AG09309 (cell line): ENCODE data around the gene COL23A1.

ENCODE experiments used
- DNase-seq: peaks from one replicate; pipeline ENCODE4 v3.0.0-alpha.2; 2010; ENCODE audit warnings: low read depth
- H3K4me3 ChIP-seq: 2 replicates; pipeline ENCODE4 v1.5.1; 2011; ENCODE audit warnings: mild to moderate bottlenecking, low read depth, low read length, moderate library complexity; ENCODE audit not compliant: control insufficient read depth
- CTCF ChIP-seq: IDR thresholded peaks from 2 replicates; pipeline ENCODE4 v1.5.1; 2011; ENCODE audit warnings: mild to moderate bottlenecking, low read depth, low read length, inconsistent platforms; ENCODE audit not compliant: insufficient read depth, control insufficient read depth; ENCODE audit errors: missing control alignments

COL23A1 gene

GRCh38 chr5:178338126-178338749 is 252.0 kb downstream of the COL23A1 start:
- no peak overlapping the region for H3K4me3 ChIP-seq
- DNase-seq = no peak
- TF ChIP-seq CTCF = no peak

- H3K4me3 ChIP-seq = no peak overlapping the region
- no peak for TF ChIP-seq CTCF
- DNase-seq = no peak
Observed at GRCh38 chr5:178337334-178337741, 252.9 kb downstream of the COL23A1 start.

GRCh38 chr5:178336889-178337288 is 253.3 kb downstream of the COL23A1 start:
- H3K4me3 ChIP-seq = no peak overlapping the region
- no peak for TF ChIP-seq CTCF
- no peak for DNase-seq

- no peak for TF ChIP-seq CTCF
- H3K4me3 ChIP-seq = no peak overlapping the region
- DNase-seq = no peak
Observed at GRCh38 chr5:178335302-178336030, 254.7 kb downstream of the COL23A1 start.

GRCh38 chr5:178334861-178335260 is 255.3 kb downstream of the COL23A1 start:
- no peak overlapping the region for H3K4me3 ChIP-seq
- no peak for TF ChIP-seq CTCF
- DNase-seq = no peak

- TF ChIP-seq CTCF = no peak
Observed at GRCh38 chr5:178333821-178334481, 256.2 kb downstream of the COL23A1 start.

More at GRCh38 chr5:178333821-178334481, 256.2 kb downstream of the COL23A1 start:
- DNase-seq = no peak
- H3K4me3 ChIP-seq = no peak overlapping the region
